HG03025 (cell line): ENCODE data around the gene GLIPR2.
"Not testable (repeated sequence)": the region's sequence is repeated elsewhere in the genome, so short reads cannot be mapped to it uniquely, and the experiment has no call there.

ENCODE experiments used
- ATAC-seq: cut with Tn5 transposase; IDR thresholded peaks from one replicate; pipeline ENCODE4 v1.9.1; 2021; ENCODE audit warnings: mild to moderate bottlenecking, moderate library complexity; ENCODE audit not compliant: unreplicated experiment, low FRiP score

Gene GLIPR2

DNA sequence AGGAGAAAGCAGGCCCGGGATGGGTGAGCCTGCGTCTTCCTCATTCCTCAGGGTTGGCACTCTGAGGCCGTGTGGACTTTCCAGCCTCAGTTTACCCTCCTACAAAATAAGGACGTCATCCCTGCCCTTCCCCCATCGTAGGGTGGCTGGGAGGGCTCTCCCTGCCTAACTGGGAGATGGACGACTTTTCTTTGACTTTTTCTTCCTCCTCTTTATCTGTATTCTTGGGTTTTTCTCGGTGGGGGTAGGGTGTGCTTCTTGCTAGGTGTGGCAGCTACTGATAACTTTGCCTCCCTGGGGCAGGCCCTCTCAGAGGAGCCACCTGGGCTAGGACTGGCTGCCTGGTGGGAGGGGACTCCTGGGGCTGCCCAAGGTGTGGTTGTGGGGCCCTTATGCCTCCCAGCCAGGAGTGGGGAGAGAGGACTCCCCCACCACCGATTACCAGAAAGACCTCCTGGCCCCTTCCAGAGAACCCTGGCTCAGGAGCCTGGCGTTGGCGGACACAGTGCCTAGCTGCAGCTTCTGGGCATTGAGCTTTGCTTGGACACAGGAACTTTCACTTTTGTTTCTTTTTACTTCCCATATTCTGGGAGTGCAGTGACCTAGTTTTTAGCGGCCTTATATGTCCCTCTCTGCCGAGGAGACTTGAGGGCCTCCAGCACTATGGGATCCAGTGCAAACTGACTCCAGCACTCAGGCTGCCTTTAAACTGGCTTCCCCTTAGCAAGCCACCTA, 6.1 kb downstream of the GLIPR2 start:
- ATAC-seq = no peak

DNA sequence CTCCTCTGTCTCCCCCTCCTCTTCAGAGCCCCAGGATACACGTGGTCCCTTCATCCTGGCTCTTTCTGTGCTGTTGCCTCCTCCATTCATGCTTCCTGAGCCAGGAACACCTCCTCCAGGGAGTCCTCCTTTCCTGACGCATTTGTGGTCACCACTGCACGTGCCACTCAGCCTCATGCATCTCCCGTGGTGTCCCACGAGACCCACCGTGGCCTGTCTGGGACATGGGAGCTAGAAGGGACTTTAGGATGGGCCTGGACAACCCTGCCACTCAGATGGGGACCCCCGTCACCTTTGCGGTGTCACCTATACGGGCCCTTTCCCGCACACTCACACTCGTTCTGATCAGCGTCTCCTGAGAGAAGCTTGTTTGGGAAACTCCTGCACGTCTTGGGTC, 6.7 kb downstream of the GLIPR2 start:
- ATAC-seq = no peak

DNA sequence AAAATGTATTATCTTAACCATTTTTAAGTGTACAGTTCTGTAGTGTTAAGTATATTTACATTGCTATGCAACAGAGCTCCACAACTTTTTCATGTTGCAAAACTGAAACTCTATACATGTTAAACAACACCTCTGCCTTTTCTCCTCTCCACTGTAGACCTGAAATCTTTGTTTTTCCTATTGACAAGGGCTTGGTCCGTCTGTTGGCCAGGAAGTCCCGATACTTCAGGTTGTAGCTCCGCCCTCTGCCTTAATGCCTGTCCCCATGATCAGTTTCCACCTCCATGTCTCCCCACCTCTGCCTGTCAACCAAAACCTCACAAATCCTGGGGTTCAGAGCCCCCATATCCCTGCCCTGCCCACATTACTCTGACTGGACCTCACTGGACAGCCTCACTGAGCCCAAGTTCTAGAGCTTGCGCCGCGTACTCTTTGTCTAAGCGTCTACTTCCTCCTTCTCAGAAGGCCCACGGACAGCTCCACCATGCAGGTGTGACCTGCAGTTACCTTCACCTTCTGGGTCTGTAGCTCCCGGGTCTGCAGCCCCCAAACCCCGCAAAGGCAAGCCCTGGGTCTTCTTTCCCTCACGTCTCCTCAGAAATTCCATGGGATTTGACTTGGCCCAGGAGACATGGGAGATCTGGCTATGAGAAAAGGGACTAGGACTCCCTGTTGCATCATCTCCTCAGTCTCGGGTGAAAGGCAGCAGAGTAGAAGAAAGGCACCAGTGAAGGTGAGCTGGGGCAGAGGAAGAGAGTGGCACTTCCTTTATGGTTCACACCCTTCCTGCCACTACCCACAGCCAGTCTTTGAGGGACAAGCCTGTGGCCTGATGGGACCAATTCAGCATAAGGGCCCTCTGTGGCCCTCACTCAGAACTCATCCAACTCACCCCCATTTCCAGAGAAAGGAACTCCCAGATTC, 8.0 kb downstream of the GLIPR2 start:
- ATAC-seq = no peak

DNA sequence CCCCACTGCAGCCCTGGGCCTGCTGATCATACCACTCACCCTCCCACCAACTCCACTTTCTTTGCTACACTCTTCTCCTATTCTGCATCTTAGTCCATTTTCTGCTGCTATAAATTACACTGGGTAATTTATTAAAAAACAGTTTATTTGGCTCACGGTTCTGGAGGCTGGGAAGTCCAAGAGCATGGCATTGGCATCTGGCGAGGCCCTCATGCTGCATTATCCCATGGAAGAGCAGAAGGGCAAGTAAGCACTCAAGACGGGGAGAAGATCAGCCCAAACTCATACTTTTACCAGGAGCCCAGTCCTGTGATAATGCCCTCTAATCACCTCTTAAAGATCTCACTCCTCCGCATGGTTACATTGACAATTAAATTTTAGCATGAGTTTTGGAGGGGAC, 9.4 kb downstream of the GLIPR2 start:
- no peak for ATAC-seq

DNA sequence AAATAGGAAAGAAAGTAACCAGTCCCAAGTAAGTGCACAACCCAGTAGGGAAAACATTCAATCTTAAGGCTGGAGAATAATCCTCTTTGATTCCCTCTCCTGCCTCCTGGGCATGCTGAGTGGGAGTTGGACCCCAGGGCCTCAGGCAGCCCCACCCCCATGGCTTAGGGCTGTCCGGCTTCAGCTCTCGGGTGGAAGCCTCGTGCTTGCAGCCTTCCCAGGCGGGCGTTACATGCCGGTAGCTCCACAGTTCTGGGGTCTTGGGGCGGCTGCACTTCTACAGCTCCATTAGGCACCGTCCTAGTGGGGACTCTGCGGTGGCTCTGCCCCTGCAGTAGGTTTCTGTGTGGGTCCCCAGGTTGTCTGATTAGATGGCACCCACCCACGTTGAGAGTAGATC, 10.1 kb downstream of the GLIPR2 start:
- no peak for ATAC-seq

DNA sequence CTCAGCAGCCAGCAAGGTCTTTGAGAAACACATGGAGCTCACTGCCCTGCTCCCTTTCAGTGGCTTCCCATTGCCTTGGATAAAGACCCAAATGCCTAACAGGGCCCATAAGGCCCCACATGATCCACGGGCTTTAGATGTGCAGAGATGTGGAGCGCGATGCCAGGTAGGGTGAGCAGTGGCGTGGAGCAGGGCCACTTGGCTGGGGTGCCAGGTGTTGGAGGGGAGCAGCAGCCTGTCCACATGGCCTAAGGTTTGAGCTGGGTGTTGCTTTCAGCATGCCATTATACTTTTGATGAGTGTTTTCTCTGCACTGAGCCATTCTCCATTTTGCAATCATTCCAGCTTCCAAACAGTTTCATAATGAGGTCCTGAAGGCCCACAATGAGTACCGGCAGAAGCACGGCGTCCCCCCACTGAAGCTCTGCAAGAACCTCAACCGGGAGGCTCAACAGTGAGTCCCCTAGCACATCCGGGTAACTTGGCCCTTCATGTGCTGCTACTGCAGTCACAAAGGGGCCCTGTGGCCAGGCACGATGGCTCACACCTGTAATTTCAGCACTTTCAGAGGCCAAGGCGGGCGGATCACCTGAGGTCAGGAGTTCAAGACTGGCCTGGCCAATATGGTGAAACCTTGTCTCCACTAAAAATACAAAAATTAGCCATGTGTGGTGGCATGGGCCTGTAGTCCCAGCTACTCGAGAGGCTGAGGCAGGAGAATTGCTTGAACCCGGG, 11.1 kb downstream of the GLIPR2 start:
- ATAC-seq = no peak

DNA sequence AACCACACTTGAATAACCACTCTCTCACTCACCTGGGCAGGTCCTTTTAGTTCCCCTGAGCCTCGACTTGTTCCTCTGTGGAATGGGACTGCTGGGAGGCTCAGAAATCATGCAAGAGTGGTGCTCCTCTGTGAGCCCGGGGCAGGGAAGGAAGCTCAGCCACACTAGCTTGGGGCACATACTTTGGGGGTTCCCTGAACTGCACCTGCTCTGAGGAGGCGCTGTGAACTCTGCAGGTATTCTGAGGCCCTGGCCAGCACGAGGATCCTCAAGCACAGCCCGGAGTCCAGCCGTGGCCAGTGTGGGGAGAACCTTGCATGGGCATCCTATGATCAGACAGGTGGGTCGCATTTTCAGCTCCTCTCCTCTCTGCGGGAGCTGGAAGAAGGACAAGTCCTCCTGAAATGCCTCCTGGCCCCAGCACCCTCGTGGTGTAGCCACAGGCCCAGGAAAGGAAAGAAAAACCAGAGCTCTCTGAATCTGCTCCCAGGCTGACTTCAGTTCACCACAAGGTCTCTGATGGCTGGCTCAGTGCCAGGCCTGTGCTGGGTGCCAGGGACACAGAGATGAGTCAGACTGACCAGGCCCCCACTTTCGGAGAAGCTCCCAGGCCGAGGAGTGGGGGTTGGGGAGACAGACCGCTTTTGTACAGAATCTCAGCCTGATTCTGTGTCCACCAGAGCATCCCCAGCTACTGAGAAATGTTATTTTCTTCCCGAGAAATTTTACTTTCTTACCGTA, 11.9 kb downstream of the GLIPR2 start:
- no peak for ATAC-seq

DNA sequence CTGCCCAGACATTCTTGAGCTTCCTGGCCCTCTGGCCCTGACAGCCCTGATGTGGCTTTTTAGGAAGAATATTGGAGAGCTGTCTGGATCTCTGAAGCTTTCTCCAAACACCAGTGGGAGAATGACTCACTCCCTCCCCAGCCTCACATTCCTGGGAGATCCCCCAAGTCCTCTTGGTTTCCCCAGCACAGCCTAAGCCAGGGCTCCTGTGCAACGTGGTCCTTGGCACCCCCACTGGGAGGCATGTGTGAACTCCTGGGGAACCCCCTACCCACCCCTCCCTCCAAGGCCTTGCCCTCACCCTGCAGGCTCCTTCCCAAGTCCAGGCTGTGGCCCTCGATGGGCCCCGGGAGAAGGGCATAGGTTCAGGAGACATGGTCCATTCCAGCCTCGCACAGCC, 12.7 kb downstream of the GLIPR2 start:
- ATAC-seq = no peak

DNA sequence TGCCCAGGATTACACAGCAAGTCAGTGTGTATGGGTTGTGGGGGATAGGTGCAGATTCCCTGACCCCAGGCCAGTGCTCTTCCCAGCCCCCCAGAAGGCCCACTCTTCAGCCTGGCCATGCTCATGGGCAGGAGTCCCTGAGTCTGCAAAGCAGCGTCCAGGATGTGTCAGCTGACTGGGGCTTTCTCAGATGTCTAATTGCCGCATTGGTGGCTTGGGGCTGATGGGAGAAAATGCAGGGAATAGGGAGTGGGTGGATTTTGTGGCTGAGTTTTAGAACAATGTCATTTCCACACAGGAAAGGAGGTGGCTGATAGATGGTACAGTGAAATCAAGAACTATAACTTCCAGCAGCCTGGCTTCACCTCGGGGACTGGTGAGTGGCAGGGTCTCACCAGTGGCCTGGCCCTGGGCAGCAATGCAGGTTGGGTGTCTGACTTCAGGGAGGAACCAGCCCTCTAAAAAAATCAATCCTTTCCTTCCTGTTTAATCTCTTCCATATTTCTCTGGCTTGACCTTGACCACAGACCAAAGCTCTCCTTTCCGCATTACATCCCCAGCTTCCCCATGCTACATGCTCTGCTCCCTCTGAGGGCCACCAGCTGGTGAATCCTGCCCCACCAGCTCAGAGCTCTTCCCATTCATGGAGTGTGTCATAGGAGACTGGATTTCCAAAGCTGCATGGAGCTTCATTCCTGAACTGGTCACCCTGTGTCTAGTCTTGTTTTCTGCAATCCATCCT, 14.2 kb downstream of the GLIPR2 start:
- ATAC-seq = no peak

DNA sequence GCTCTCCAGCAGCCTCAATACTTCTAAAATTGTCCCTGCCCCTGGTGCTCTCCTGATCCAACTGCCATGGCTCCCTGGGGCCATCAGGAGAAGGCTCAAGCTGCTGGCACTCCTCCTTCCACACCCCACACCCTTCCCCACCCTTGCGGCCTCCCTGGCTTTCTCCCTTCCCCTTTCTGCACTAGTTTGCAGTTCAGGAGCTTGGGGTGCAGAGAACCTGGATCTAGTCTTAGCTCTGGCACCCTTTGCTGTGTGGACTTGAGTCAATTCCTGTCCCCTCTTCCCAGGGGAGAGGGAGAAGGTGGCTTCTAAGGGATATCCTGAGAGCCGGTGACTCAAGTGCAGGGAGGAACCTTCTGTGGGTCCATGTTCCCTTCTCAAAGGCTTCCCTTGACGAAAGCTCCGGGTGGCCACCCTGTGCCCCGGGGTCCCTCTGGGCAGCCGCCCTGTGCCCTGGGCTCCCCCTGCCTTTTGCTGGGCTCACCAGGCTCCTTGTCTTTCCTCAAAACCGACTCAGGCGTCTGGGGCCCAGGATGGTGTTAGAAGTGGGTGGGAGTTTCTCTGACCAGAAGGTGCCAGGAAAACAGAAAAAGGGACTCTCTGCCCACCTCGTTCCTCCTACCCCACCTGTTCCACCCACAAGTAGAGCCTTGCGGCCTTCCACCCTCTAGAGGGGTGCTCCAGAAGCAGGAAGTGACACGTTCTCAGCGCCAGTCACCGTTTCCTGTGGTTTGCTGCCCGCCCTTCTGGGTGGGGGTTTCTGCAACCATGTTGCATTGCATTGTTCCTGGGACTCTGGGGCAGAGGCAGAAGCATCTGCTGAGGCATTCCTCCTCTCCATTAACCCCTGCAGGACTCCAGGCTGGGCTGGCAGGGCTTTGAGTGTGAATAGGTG, 15.0 kb downstream of the GLIPR2 start:
- peak; percentile 72 for ATAC-seq

DNA sequence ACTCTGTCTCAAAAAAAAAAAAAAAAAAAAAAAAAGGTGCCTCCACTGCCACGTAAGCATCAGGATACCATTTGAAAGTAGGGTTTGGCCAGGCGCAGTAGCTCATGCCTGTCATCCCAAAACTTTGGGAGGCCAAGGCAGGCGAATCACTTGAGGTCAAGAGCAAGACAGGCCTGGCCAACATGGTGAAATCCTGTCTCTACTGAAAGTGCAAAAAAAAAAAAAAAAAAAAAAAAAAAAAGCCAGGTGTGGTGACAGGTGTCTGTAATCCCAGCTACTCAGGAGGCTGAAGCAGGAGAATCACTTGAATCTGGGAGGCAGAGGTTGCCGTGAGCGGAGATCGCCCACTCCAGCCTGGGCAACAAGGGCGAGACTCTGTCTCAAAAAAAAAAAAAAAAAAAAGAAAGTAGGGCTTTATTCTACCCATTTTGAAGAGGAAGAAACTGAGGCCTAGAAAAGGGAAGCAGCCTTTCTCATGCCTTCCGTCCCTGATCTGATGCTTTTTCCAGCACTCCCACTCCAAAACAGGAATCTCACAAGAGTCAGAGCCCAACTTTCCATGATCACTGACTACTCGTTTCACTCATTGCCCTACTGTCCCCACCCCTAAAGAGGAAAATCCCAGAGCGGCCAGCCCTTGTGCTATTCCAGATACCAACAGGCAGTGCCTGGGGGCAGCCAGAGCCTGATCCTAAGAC, 16.4 kb downstream of the GLIPR2 start:
- no peak for ATAC-seq

DNA sequence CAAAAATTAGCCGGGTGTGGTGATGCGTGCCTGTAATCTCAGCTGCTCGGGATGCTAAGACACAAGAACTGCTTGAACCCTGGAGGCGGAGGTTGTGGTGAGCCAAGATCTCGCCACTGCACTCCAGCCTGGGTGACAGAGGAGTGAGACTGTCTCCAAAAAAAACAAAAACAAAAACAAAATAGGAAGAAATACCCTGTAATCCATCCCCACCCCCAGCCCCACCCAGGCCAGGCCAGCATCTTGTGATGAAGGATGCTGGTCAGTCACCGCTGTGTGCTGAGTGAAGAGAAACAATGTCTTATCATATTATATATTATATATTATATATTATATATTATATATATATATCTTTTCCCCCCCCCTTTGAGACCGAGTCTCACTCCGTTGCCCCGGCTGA, 17.2 kb downstream of the GLIPR2 start:
- ATAC-seq = no peak

DNA sequence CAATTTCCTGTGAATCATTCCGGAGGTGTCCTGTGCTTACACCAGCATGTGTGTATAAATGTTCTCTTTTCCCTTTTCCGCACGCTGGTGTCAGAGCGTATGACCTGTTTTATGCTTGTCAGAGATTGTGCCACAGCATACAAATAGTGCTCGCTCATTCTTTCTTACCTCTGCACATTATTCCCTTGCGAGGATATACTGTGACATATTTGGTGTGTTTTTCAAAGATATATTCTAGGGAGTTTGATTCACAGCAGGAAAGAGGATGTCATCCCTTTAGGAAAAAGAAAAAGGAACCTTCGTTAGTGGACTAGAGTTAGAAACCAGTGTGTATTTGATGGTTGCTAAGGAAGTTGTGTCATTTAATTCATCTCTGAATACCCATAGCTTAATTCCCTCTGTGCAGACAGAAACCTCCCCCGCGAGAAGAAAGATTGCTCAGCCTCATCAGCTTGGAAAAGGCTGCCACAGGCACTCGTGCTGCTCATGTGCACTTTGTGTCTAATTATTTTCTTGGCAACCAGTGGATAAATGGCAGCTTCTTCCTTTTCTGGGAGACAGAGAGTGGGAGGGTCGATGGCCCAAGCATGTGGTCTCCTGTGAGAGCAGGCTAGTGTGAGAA, 17.9 kb downstream of the GLIPR2 start:
- ATAC-seq = no peak

DNA sequence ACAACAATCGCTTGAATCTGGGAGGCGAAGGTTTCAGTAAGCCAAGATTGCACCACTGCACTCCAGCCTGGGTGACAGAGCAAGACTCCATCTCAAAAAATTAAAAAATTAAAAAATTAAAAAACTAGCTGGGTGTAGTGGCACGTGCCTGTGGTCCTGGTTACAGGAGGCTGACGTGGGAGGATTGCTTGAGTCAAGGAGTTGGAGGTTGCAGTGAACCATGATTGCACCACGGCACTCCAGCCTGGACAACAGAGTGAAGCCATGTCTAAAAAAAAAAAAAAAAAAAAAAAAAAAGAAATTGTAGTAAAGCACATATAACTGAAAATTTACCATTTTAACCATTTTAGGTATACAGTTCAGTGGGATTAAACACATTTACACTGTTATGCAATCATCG, 19.6 kb downstream of the GLIPR2 start:
- no peak for ATAC-seq

DNA sequence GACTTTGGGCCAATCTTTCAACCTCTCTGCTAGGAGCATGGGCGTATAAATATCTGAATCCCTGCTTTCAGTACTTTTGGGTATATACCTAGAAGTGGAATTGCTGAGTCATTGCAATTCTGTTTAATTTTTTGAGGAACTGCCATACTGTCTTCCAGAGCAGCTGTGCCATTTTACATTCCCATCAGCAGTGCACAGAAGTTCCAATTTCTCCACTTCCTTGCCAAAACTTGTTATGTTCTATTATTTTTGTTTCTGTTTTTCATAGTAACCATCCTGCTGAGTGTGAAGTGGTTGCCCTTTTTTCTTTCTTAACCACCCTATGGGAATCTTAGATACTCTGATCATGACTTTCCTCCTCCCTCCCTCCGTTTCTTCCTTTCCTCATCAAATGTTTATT, 21.6 kb downstream of the GLIPR2 start:
- no peak for ATAC-seq

DNA sequence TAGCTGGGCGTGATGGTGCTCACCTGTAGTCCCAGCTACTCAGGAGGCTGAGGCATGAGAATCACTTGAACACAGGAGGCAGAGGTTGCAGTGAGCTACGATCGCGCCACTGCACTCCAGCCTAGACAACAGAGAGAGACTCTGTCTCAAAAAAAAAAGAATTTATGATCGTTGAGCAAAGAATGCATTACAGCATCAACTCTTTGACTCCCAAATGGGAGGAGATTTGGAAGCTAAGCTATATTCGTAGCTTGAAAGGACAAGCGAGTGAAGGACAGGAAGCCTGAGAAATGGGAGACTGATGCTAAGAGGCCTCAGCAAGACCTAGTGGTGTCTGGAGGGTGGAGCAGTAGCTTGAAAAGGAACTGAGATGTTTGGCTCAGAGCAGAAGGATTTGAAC, 22.4 kb downstream of the GLIPR2 start:
- no peak for ATAC-seq

DNA sequence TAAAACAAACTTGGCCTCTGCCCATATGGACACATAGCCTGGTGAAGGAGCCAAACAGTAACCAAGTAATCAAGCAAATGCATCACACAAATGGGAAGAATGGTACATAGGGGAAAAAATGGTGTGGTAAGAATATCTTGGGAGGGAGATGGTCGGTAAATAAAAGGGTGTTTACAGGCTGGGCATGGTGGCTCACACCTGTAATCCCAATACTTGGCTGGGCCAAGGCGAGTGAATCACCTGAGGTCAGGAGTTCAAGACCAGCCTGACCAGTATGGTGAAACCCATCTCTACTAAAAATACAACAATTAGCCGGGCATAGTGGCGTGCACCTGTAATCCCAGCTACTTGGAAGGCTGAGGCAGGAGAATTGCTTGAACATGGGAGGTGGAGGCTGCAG, 23.0 kb downstream of the GLIPR2 start:
- ATAC-seq = not testable (repeated sequence)

DNA sequence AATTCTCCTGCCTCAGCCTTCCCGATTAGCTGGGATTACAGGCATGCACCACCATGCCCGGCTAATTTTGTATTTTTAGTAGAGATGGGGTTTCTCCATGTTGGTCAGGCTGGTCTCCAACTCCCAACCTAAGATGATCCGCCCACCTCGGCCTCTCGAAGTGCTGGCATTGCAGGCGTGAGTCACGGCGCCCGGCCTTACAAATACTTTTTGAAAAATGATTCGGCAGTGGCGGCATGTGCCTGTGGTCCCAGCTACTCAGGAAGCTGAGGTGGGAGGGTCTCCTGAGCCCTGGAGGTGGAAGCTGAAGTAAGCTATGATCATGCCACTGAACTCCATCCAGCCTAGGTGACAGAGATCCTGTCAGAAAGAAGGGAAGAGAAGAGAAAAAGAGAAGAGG, 23.6 kb downstream of the GLIPR2 start:
- ATAC-seq = not testable (repeated sequence)
